DOHH2 (cell line): ENCODE data around the gene AFDN.

Experiments used
- EZH2phosphoT487 ChIP-seq: fragments of 200-600 bp; sonication (generic); IDR thresholded peaks from 2 replicates; pipeline ENCODE4 v1.6.1; 2017; ENCODE audit warnings: borderline replicate concordance, mild to moderate bottlenecking, antibody characterized with exemption, low read length, moderate library complexity, mixed read lengths
- TF ChIP-seq, protein P1 (sequence below): fragments of 200-600 bp; sonication (generic); IDR thresholded peaks from one replicate; pipeline ENCODE4 v1.5.1; 2014; ENCODE audit warnings: antibody characterized with exemption, mild to moderate bottlenecking, low read depth, low read length; ENCODE audit not compliant: poor library complexity, severe bottlenecking

GRCh38 chr6:167972193-167972592 is 145.5 kb downstream of the AFDN start:
- TF ChIP-seq, protein P1, sequence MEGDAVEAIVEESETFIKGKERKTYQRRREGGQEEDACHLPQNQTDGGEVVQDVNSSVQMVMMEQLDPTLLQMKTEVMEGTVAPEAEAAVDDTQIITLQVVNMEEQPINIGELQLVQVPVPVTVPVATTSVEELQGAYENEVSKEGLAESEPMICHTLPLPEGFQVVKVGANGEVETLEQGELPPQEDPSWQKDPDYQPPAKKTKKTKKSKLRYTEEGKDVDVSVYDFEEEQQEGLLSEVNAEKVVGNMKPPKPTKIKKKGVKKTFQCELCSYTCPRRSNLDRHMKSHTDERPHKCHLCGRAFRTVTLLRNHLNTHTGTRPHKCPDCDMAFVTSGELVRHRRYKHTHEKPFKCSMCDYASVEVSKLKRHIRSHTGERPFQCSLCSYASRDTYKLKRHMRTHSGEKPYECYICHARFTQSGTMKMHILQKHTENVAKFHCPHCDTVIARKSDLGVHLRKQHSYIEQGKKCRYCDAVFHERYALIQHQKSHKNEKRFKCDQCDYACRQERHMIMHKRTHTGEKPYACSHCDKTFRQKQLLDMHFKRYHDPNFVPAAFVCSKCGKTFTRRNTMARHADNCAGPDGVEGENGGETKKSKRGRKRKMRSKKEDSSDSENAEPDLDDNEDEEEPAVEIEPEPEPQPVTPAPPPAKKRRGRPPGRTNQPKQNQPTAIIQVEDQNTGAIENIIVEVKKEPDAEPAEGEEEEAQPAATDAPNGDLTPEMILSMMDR = no peak
- no peak for TF ChIP-seq EZH2phosphoT487
